Adipose tissue (tissue), 3 donors: ENCODE measurements around the gene NSMF. TPM values are rescaled to one million over a fixed set of nuclear protein-coding genes. Genes with fewer than 3 reads are reported as not detected.

Source experiments
- H3K27ac ChIP-seq: one replicate; pipeline ENCODE4 v1.5.1; 2013; ENCODE audit warnings: low read depth, low read length
- WGBS, 3 donors: extraction: QIAGEN DNeasy Blood & Tissue Kit; methylation state at CpG; one replicate each; pipeline ENCODE4 v1.1.7; 2013; 5-methylcytosine and 5-hydroxymethylcytosine counted together
- polyA plus RNA-seq, 3 donors: library from polyadenylated mRNA; stranded (reverse); fragments of 200-250 nt; gene quantifications; one replicate each; pipeline ENCODE4 v1.2.3, GENCODE V29; 2013
- donor health status: healthy with polysubstance abuse.
- donor health status: Bipolar disorder and iron deficiency.
- donor health status: healthy.

The NSMF gene
- polyA plus RNA-seq, 3 donors = 38.2 to 39.5 (median 39.4) TPM

- 93 to 94% (median 94%) methylated on average over 15 to 16 of the region's 16 CpGs for WGBS, 3 donors
- no peak overlapping the region for H3K27ac ChIP-seq
Measured at GRCh38 chr9:137493364-137494103, 34.4 kb upstream of the NSMF start.

- no peak overlapping the region for H3K27ac ChIP-seq
- 80 to 86% (median 85%) methylated on average over 18 to 20 of the region's 20 CpGs for WGBS, 3 donors
Measured at GRCh38 chr9:137492464-137493363, 33.6 kb upstream of the NSMF start.

- no peak overlapping the region for H3K27ac ChIP-seq
- WGBS, 3 donors = 89 to 93% (median 93%) methylated on average over 13 of the region's 13 CpGs
Measured at GRCh38 chr9:137491735-137492432, 32.8 kb upstream of the NSMF start.

- WGBS, 3 donors = 90 to 93% (median 92%) methylated on average over 9 of the region's 9 CpGs
- no peak overlapping the region for H3K27ac ChIP-seq
Measured at GRCh38 chr9:137490532-137491186, 31.5 kb upstream of the NSMF start.

- WGBS, 3 donors = 91 to 95% (median 95%) methylated on average over 6 of the region's 6 CpGs
- no peak overlapping the region for H3K27ac ChIP-seq
Measured at GRCh38 chr9:137488906-137489305, 29.8 kb upstream of the NSMF start.

- no peak overlapping the region for H3K27ac ChIP-seq
- 70 to 88% (median 81%) methylated on average over 6 of the region's 6 CpGs for WGBS, 3 donors
Measured at GRCh38 chr9:137488327-137488653, 29.2 kb upstream of the NSMF start.

- no peak overlapping the region for H3K27ac ChIP-seq
- WGBS, 3 donors = 70 to 92% (median 89%) methylated on average over 41 of the region's 41 CpGs
Measured at GRCh38 chr9:137487454-137488326, 28.6 kb upstream of the NSMF start.

GRCh38 chr9:137486545-137487453 is 27.7 kb upstream of the NSMF start:
- H3K27ac ChIP-seq = no peak overlapping the region
- WGBS, 3 donors = 86 to 88% (median 86%) methylated on average over 35 of the region's 35 CpGs

- 89 to 93% (median 93%) methylated on average over 15 of the region's 15 CpGs for WGBS, 3 donors
Measured at GRCh38 chr9:137486141-137486490, 27.0 kb upstream of the NSMF start.

GRCh38 chr9:137485343-137486140 is 26.4 kb upstream of the NSMF start:
- 90 to 91% (median 90%) methylated on average over 26 of the region's 26 CpGs for WGBS, 3 donors
- H3K27ac ChIP-seq = no peak overlapping the region

More at GRCh38 chr9:137486141-137486490, 27.0 kb upstream of the NSMF start:
- no peak overlapping the region for H3K27ac ChIP-seq

- WGBS, 3 donors = 91 to 92% (median 91%) methylated on average over 27 of the region's 27 CpGs
- H3K27ac ChIP-seq = no peak overlapping the region
Measured at GRCh38 chr9:137484551-137485315, 25.6 kb upstream of the NSMF start.

GRCh38 chr9:137482094-137482781 is 23.1 kb upstream of the NSMF start:
- no peak overlapping the region for H3K27ac ChIP-seq
- 60 to 81% (median 62%) methylated on average over 26 of the region's 26 CpGs for WGBS, 3 donors

GRCh38 chr9:137480686-137481683 is 21.9 kb upstream of the NSMF start:
- H3K27ac ChIP-seq = no peak overlapping the region
- 91 to 93% (median 92%) methylated on average over 35 to 38 of the region's 38 CpGs for WGBS, 3 donors
